DND-41 (cell line): ENCODE measurements around the gene PNPT1.

Experiments
- CTCF ChIP-seq: IDR thresholded peaks from 2 replicates; pipeline ENCODE4 v1.5.1; 2012; ENCODE audit warnings: borderline replicate concordance, low read length, moderate library complexity, mild to moderate bottlenecking; ENCODE audit not compliant: poor library complexity, severe bottlenecking; ENCODE audit errors: extremely low read depth
- EZH2 ChIP-seq: IDR thresholded peaks from 3 replicates; pipeline ENCODE4 v1.6.1; 2012; ENCODE audit warnings: borderline replicate concordance, low read depth, mild to moderate bottlenecking, moderate library complexity, low read length, inconsistent platforms; ENCODE audit not compliant: severe bottlenecking

GRCh38 chr2:55585451-55586080 lies 108.1 kb downstream of the PNPT1 start:
- TF ChIP-seq CTCF (no peak), EZH2 (no peak)
